ENCODE data around the gene BACH2.

GRCh38 chr6:90048206-90048967 lies 248.3 kb downstream of the BACH2 start:
- TF ChIP-seq SRF (CRISPR knock-in tag; IDR thresholded peaks at IDR 0.05) (no peak), RAD21 (CRISPR knock-in tag; conservative IDR thresholded peaks at IDR 0.05 in 1 of 2, IDR thresholded peaks at IDR 0.05 in 1 of 2) (no peak), EGR1 (conservative IDR thresholded peaks at IDR 0.05) (no peak), MTA3 (IDR thresholded peaks at IDR 0.05; ENCODE audit: borderline replicate concordance) (no peak), JUND (IDR thresholded peaks at IDR 0.05; ENCODE audit: borderline replicate concordance, low read depth, low read length) (no peak), JUND (tag; IDR thresholded peaks at IDR 0.05; ENCODE audit: borderline replicate concordance, low read depth, low read length) (no peak), SREBF2 (CRISPR knock-in tag; IDR thresholded peaks at IDR 0.05) (no peak), ZNF24 (IDR thresholded peaks at IDR 0.05) (no peak), CHD4 (IDR thresholded peaks at IDR 0.05; ENCODE audit: insufficient read depth, insufficient replicate concordance, low read depth, low read length, poor library complexity, severe bottlenecking) (no peak), ZNF766 (CRISPR knock-in tag; conservative IDR thresholded peaks at IDR 0.05) (no peak), TARDBP (IDR thresholded peaks at IDR 0.05) (no peak), CHCHD3 (CRISPR knock-in tag; IDR thresholded peaks at IDR 0.05) (no peak), ZNF263 (CRISPR knock-in tag; IDR thresholded peaks at IDR 0.05; ENCODE audit: borderline replicate concordance) (no peak)
- TF ChIP-seq, protein P1, sequence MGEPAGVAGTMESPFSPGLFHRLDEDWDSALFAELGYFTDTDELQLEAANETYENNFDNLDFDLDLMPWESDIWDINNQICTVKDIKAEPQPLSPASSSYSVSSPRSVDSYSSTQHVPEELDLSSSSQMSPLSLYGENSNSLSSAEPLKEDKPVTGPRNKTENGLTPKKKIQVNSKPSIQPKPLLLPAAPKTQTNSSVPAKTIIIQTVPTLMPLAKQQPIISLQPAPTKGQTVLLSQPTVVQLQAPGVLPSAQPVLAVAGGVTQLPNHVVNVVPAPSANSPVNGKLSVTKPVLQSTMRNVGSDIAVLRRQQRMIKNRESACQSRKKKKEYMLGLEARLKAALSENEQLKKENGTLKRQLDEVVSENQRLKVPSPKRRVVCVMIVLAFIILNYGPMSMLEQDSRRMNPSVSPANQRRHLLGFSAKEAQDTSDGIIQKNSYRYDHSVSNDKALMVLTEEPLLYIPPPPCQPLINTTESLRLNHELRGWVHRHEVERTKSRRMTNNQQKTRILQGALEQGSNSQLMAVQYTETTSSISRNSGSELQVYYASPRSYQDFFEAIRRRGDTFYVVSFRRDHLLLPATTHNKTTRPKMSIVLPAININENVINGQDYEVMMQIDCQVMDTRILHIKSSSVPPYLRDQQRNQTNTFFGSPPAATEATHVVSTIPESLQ (CRISPR knock-in tag; IDR thresholded peaks at IDR 0.05): no peak

Measured in K562 (cell line).